Right lobe of liver (tissue), 4 donors: ENCODE results near the gene CBX6.

Experiments used
- POLR2A ChIP-seq: fragments of 450-650 bp; IDR thresholded peaks from one replicate; pipeline ENCODE4 v1.6.1; 2017; ENCODE audit warnings: antibody characterized with exemption, mild to moderate bottlenecking
- TF ChIP-seq, protein P1 (sequence below), 4 donors: fragments of 200-600 bp in 3 of 4; fragments of 450-650 bp in 1 of 4; IDR thresholded peaks; one replicate each; pipeline versions ENCODE4 v1.5.1 to v1.8.0; 2016 to 2022; ENCODE audit warnings: antibody characterized with exemption in 4 of 4, mild to moderate bottlenecking in 2 of 4
- donor health status: DM: no; HTN: no; CAD: no.
- donor health status: DM: no; HTN: no; CAD: no.
- donor health status: DM: no; HTN: yes; CAD: no.

DNA sequence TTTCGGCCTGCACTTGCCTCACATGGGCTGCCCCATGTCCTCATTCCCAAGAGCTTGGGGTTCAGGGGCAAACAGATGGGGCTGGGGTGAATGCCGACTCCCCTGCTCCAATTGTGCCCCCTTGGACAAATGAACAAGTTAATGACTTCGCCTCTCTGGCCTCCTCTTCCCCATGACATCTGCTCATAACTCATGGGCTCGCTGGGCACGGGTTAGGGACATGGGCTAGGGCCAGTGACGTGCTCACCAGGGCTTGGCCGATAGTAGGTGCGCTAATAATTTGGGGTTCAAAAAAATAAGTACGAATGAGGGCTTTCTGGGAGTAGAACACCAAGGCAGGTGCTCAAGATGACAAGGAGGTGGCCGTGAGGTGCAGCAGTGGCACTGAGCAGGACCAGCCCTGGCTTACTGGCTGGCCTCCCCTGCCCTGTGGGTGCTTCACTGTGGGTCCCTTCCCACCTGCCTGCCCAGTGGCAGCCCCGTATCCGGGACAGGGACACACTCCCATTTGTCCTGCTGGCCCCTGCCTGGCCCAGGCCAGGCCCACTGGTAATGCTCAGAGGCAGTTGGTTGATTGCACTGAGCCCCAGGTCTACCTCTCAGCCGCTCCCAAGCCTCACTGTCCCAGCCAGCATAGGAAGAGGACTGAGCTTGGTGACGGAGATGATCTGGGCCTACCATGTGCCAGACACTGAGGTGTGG, 12.3 kb downstream of the CBX6 start:
- TF ChIP-seq, protein P1, sequence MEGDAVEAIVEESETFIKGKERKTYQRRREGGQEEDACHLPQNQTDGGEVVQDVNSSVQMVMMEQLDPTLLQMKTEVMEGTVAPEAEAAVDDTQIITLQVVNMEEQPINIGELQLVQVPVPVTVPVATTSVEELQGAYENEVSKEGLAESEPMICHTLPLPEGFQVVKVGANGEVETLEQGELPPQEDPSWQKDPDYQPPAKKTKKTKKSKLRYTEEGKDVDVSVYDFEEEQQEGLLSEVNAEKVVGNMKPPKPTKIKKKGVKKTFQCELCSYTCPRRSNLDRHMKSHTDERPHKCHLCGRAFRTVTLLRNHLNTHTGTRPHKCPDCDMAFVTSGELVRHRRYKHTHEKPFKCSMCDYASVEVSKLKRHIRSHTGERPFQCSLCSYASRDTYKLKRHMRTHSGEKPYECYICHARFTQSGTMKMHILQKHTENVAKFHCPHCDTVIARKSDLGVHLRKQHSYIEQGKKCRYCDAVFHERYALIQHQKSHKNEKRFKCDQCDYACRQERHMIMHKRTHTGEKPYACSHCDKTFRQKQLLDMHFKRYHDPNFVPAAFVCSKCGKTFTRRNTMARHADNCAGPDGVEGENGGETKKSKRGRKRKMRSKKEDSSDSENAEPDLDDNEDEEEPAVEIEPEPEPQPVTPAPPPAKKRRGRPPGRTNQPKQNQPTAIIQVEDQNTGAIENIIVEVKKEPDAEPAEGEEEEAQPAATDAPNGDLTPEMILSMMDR (IDR thresholded peaks at IDR 0.05) = no peak
- TF ChIP-seq POLR2A = no peak
